ENCODE measurements around the gene ADCK2.

DNA sequence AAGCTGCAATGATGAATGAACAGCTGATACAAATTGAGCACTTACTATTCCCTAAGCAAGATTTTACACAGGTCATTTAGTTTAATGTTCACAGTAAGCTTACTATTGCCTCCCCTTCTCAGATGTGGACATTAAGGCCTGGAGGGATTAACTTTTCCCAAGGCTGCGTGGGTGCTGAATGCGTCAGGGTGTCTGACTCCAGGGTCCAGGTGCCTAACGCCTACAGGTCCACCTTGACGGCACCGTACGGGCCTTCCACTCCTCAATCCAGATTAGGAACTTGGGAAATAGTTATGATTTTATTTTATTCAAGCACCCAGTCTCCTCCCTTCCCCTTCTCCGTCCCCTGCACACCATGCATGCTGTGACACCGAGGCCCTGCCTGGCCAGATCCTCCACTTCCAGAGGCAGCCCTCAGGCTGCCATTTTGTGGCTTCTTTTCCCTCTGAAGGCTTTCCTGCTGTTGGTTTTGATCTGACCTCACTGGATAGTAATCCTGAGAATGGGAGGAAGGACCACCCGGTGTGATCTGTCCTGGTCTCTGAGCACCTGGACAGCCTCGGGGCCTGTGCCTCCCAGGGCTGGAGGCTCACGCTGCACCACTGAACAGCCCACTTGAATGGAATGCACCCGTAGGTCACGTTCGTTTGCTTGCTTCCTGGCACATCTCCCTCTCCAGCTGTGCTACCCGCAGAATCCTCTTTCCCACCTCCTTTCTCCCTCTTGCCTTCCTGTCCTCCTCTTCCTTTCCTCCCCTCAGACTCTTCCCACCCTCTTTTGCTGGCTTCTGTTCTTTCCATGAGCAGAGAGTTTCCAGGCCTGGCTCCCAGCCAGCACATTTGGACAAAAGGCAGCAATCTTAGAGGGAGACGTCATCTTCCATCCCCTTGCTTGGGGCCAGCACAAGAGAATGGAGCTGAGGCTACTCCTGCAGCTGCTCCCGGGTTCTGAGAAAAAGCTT lies 46.6 kb upstream of the ADCK2 start:
- TF ChIP-seq FOXM1 (IDR thresholded peaks at IDR 0.05; ENCODE audit: low read depth) (no peak), FOXM1 (CRISPR knock-in tag; IDR thresholded peaks at IDR 0.05; ENCODE audit: low read depth) (no peak), ZNF140 (CRISPR knock-in tag; IDR thresholded peaks at IDR 0.05) (no peak), POLR2A (conservative IDR thresholded peaks at IDR 0.05) (no peak), EGR1 (conservative IDR thresholded peaks at IDR 0.05) (no peak)
- TF ChIP-seq, protein P1, sequence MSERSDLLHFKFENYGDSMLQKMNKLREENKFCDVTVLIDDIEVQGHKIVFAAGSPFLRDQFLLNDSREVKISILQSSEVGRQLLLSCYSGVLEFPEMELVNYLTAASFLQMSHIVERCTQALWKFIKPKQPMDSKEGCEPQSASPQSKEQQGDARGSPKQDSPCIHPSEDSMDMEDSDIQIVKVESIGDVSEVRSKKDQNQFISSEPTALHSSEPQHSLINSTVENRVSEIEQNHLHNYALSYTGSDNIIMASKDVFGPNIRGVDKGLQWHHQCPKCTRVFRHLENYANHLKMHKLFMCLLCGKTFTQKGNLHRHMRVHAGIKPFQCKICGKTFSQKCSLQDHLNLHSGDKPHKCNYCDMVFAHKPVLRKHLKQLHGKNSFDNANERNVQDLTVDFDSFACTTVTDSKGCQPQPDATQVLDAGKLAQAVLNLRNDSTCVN (CRISPR knock-in tag; IDR thresholded peaks at IDR 0.05) = no peak
- TF ChIP-seq, protein P2, sequence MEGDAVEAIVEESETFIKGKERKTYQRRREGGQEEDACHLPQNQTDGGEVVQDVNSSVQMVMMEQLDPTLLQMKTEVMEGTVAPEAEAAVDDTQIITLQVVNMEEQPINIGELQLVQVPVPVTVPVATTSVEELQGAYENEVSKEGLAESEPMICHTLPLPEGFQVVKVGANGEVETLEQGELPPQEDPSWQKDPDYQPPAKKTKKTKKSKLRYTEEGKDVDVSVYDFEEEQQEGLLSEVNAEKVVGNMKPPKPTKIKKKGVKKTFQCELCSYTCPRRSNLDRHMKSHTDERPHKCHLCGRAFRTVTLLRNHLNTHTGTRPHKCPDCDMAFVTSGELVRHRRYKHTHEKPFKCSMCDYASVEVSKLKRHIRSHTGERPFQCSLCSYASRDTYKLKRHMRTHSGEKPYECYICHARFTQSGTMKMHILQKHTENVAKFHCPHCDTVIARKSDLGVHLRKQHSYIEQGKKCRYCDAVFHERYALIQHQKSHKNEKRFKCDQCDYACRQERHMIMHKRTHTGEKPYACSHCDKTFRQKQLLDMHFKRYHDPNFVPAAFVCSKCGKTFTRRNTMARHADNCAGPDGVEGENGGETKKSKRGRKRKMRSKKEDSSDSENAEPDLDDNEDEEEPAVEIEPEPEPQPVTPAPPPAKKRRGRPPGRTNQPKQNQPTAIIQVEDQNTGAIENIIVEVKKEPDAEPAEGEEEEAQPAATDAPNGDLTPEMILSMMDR (IDR thresholded peaks at IDR 0.05 in 2 of 3, conservative IDR thresholded peaks at IDR 0.05 in 1 of 3; ENCODE audit: insufficient read depth in 2 of 3, low read depth in 1 of 3, low read length in 3 of 3) = no peak
- TF ChIP-seq, protein P3, sequence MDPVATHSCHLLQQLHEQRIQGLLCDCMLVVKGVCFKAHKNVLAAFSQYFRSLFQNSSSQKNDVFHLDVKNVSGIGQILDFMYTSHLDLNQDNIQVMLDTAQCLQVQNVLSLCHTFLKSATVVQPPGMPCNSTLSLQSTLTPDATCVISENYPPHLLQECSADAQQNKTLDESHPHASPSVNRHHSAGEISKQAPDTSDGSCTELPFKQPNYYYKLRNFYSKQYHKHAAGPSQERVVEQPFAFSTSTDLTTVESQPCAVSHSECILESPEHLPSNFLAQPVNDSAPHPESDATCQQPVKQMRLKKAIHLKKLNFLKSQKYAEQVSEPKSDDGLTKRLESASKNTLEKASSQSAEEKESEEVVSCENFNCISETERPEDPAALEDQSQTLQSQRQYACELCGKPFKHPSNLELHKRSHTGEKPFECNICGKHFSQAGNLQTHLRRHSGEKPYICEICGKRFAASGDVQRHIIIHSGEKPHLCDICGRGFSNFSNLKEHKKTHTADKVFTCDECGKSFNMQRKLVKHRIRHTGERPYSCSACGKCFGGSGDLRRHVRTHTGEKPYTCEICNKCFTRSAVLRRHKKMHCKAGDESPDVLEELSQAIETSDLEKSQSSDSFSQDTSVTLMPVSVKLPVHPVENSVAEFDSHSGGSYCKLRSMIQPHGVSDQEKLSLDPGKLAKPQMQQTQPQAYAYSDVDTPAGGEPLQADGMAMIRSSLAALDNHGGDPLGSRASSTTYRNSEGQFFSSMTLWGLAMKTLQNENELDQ (CRISPR knock-in tag; IDR thresholded peaks at IDR 0.05; ENCODE audit: borderline replicate concordance) = no peak
